ENCODE measurements around the gene IDUA. TPM values are rescaled to one million over a fixed set of nuclear protein-coding genes. Genes with fewer than 3 reads are reported as not detected.

IDUA gene
- total and polyA plus RNA-seq, 2 of the 4 experiments (the other 2 are of a cell fraction): 0.72 to 12.5 TPM

DNA sequence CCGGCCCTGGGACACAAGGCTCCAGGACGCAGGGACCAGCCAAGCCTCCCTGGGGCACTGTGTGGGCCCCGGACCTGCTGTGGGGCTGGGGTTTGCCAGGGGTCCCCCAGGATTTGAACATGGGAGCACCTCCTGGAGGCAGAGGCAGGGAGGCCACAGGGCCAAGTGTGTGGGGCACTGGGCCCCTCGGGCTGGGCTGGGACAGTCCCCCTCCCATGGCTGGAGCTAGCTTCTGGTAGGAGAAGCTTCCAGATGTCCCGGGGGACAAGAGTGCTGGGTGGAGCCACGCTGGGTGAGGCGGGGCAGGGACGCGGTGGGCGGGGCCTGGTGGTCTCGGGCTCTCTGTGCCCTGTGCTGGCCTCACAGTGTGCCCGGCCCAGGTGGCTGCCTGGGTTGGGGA is 43.2 kb downstream of the IDUA start:
- no TSS peak for BruUV-seq (replicated peaks)
- DNase-seq (no peak), ATAC-seq (ENCODE audit: low read depth) (no peak)
- Histone ChIP-seq H3K27ac (ENCODE audit: insufficient read depth, low read length) (no peak overlapping the region), H3K27me3 (ENCODE audit: control insufficient read depth, insufficient read depth, low read length) (no peaks in the 10 kb centered on the region), H2AK5ac (ENCODE audit: low read depth, low read length) (no peak overlapping the region; the same call in 1 of the 2 replicates), H3K9ac (ENCODE audit: low read depth, low read length) (no peak overlapping the region), H3K4me2 (ENCODE audit: low read depth, low read length) (no peak overlapping the region), H2BK120ac (ENCODE audit: low read depth, low read length) (no peak overlapping the region), H2BK20ac (ENCODE audit: low read depth, low read length) (no peak overlapping the region), H2AFZ (replicated peaks; ENCODE audit: low read length, poor library complexity) (no peak overlapping the region), H3K18ac (ENCODE audit: low read depth, low read length) (no peak overlapping the region), H3K14ac (replicated peaks; ENCODE audit: low read depth, low read length) (no peak overlapping the region), H3K4me3 (ENCODE audit: insufficient read depth, low read depth, low read length) (no peak overlapping the region), H4K20me1 (ENCODE audit: insufficient read depth, low read length) (peaks cover 9% of the 10 kb centered on the region; the same call in 1 of the 2 replicates), H2BK5ac (ENCODE audit: low read depth, low read length, poor library complexity, severe bottlenecking) (no peak overlapping the region), H3K4ac (ENCODE audit: low read depth, low read length) (no peak overlapping the region), H4K5ac (ENCODE audit: low read depth, low read length) (no peak overlapping the region), H3K79me1 (ENCODE audit: low read depth in 1 of 2, low read length in 2 of 2) (no peaks in the 10 kb centered on the region), H3K9me1 (ENCODE audit: insufficient read depth, low read length) (peaks cover 15% of the 10 kb centered on the region), H3K36me3 (ENCODE audit: control insufficient read depth, insufficient read depth, low read length) (peaks cover 11% of the 10 kb centered on the region), H3K9me3 (ENCODE audit: control insufficient read depth, insufficient read depth, low read length) (no peaks in the 10 kb centered on the region), H4K91ac (ENCODE audit: insufficient read depth, low read depth, low read length) (no peak overlapping the region), H3K4me1 (ENCODE audit: control insufficient read depth, insufficient read depth, low read length) (peaks cover 13% of the 10 kb centered on the region), H3K23ac (ENCODE audit: low read depth, low read length) (no peak overlapping the region), H3K56ac (ENCODE audit: extremely low read depth, insufficient read depth, low read length) (no peak overlapping the region), H2AK9ac (replicated peaks; ENCODE audit: low read depth, low read length, poor library complexity) (no peak overlapping the region), H2BK15ac (ENCODE audit: low read depth, low read length) (no peak overlapping the region), H4K8ac (ENCODE audit: low read depth in 2 of 2, low read length in 2 of 2) (no peak overlapping the region)
- dilution Hi-C loops (cut with HindIII; ENCODE audit: low sequenced_read_pairs, unreplicated experiment): no loop called here
- in situ Hi-C loops (cut with MboI; ENCODE audit: low sequenced_read_pairs): no loop called here
- CTCF ChIA-PET: no interaction called here
- POLR2A ChIA-PET (ENCODE audit: unreplicated experiment): no interaction called here
- intact Hi-C loops (cut with micrococcal nuclease): no loop called here
- WGBS, 2 experiments (ENCODE audit: extremely low coverage in 2 of 2, insufficient read length in 1 of 2): no CpG with 5 or more reads among the region's 12 CpGs
- TF ChIP-seq MAFK (IDR thresholded peaks at IDR 0.05; ENCODE audit: low read depth, low read length) (no peak), RAD21 (IDR thresholded peaks at IDR 0.05; ENCODE audit: low read length) (no peak), RFX5 (IDR thresholded peaks at IDR 0.05; ENCODE audit: low read depth, low read length) (no peak), SMC3 (IDR thresholded peaks at IDR 0.05; ENCODE audit: low read depth, low read length) (no peak), CHD1 (IDR thresholded peaks at IDR 0.05; ENCODE audit: low read depth, low read length) (no peak), MAZ (IDR thresholded peaks at IDR 0.05; ENCODE audit: borderline replicate concordance, low read depth, low read length) (no peak)
